Suprapubic skin (tissue), 4 donors: Measurements from ENCODE around the gene LRMDA. TPM values are rescaled to one million over a fixed set of nuclear protein-coding genes. Genes with fewer than 3 reads are reported as not detected.

Experiments
- DNase-seq, 2 donors: peaks; one replicate each; pipeline ENCODE4 v3.0.0-alpha.2; 2019; ENCODE audit warnings: low spot score in 2 of 2
- H3K27ac ChIP-seq: fragments of 200-600 bp; sonication (generic); one replicate; pipeline ENCODE4 v1.5.1; 2019
- H3K27me3 ChIP-seq: fragments of 200-600 bp; sonication (generic); one replicate; pipeline ENCODE4 v1.5.1; 2019
- H3K36me3 ChIP-seq: fragments of 200-600 bp; sonication (generic); one replicate; pipeline ENCODE4 v1.5.1; 2019
- H3K4me1 ChIP-seq: fragments of 200-600 bp; sonication (generic); one replicate; pipeline ENCODE4 v1.5.1; 2019
- H3K4me3 ChIP-seq: fragments of 200-600 bp; sonication (generic); one replicate; pipeline ENCODE4 v1.5.1; 2019; ENCODE audit warnings: mild to moderate bottlenecking
- H3K9me3 ChIP-seq: fragments of 200-600 bp; sonication (generic); one replicate; pipeline ENCODE4 v1.5.1; 2019
- CTCF ChIP-seq, 2 donors: fragments of 200-600 bp in 1 of 2; fragments of 450-650 bp in 1 of 2; sonication (generic) in 1 of 2; IDR thresholded peaks; one replicate each; pipeline ENCODE4 v1.5.1; 2016 to 2019; ENCODE audit warnings: antibody characterized with exemption in 2 of 2, mild to moderate bottlenecking in 1 of 2, moderate library complexity in 1 of 2
- EP300 ChIP-seq: sonication (generic); formaldehyde crosslinking; IDR thresholded peaks from one replicate; pipeline ENCODE4 v1.6.1; 2017; ENCODE audit warnings: antibody characterized with exemption
- POLR2A ChIP-seq, 2 donors: fragments of 450-650 bp; IDR thresholded peaks; one replicate each; pipeline ENCODE4 v1.6.1; 2017; ENCODE audit warnings: antibody characterized with exemption in 2 of 2, mild to moderate bottlenecking in 2 of 2, moderate library complexity in 2 of 2
- POLR2AphosphoS5 ChIP-seq, 3 donors: sonication (generic); formaldehyde crosslinking; IDR thresholded peaks; one replicate each; pipeline ENCODE4 v1.6.1; 2017; ENCODE audit warnings: antibody characterized with exemption in 3 of 3
- WGBS: methylation state at CpG from one replicate; pipeline ENCODE4 v1.1.5; 2018; 5-methylcytosine and 5-hydroxymethylcytosine counted together
- total RNA-seq, 4 donors: library from RNA; depleted of rRNA; stranded (reverse); fragments of >200 nt; gene quantifications; one replicate each; pipeline ENCODE4 v1.1.0, GENCODE V29; 2016

The LRMDA gene
- total RNA-seq, 4 donors from 2014 or later: 0.10 to 2.9 (median 1.9) TPM; not detected in 1

- Histone ChIP-seq H3K4me3 (no peak overlapping the region), H3K9me3 (no peaks in the 10 kb centered on the region), H3K27ac (no peak overlapping the region), H3K36me3 (no peaks in the 10 kb centered on the region), H3K4me1 (peaks cover 21% of the 10 kb centered on the region), H3K27me3 (no peaks in the 10 kb centered on the region)
- TF ChIP-seq CTCF (IDR thresholded peaks at IDR 0.05) (no peak), POLR2AphosphoS5 (IDR thresholded peaks at IDR 0.05) (no peak), POLR2A (IDR thresholded peaks at IDR 0.05) (no peak), EP300 (no peak)
- DNase-seq: no peak
- WGBS: 59% methylated on average over 1 of the region's 1 CpG
Observed at GRCh38 chr10:76436981-76437380, 1005.6 kb downstream of the LRMDA start.

DNA sequence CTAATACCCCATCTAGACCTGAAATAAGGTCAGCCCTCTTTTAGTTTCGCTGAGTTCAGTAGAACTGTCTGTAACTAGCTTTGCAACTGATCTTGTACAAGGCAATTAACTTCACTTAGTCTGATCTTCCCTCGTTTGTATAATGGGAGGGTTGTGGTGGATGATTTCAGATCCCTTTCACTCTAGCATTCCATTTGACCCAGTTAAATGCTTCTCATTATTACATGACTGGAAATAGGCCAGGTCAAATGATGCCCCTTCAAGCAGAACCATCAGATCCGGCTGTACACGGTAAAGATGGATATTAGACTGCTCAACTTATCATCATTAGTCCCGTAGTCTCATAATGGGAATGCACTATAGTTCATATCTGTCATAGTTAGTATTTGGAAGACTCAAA is 1009.0 kb downstream of the LRMDA start:
- H3K27me3 ChIP-seq: no peaks in the 10 kb centered on the region
- TF ChIP-seq CTCF (IDR thresholded peaks at IDR 0.05) (no peak), EP300 (no peak), POLR2A (IDR thresholded peaks at IDR 0.05) (no peak), POLR2AphosphoS5 (IDR thresholded peaks at IDR 0.05) (no peak)
- H3K9me3 ChIP-seq: no peaks in the 10 kb centered on the region
- peaks cover 11% of the 10 kb centered on the region for H3K4me1 ChIP-seq
- H3K27ac ChIP-seq: no peak overlapping the region
- no peaks in the 10 kb centered on the region for H3K36me3 ChIP-seq
- no peak overlapping the region for H3K4me3 ChIP-seq
- DNase-seq: no peak
- 80% methylated on average over 5 of the region's 5 CpGs for WGBS

- H3K27me3 ChIP-seq: no peaks in the 10 kb centered on the region
- TF ChIP-seq CTCF (IDR thresholded peaks at IDR 0.05): no peak
- TF ChIP-seq POLR2A (IDR thresholded peaks at IDR 0.05): no peak
- no peak for TF ChIP-seq POLR2AphosphoS5 (IDR thresholded peaks at IDR 0.05)
- no peak for TF ChIP-seq EP300
- DNase-seq: no peak
- no peak overlapping the region for H3K27ac ChIP-seq
- H3K9me3 ChIP-seq: no peaks in the 10 kb centered on the region
- WGBS: 86% methylated on average over 5 of the region's 5 CpGs
- no peak overlapping the region for H3K4me3 ChIP-seq
- H3K36me3 ChIP-seq: no peaks in the 10 kb centered on the region
- H3K4me1 ChIP-seq: peaks cover under 1% of the 10 kb centered on the region
Observed at GRCh38 chr10:76442113-76442512, 1010.7 kb downstream of the LRMDA start.

DNA sequence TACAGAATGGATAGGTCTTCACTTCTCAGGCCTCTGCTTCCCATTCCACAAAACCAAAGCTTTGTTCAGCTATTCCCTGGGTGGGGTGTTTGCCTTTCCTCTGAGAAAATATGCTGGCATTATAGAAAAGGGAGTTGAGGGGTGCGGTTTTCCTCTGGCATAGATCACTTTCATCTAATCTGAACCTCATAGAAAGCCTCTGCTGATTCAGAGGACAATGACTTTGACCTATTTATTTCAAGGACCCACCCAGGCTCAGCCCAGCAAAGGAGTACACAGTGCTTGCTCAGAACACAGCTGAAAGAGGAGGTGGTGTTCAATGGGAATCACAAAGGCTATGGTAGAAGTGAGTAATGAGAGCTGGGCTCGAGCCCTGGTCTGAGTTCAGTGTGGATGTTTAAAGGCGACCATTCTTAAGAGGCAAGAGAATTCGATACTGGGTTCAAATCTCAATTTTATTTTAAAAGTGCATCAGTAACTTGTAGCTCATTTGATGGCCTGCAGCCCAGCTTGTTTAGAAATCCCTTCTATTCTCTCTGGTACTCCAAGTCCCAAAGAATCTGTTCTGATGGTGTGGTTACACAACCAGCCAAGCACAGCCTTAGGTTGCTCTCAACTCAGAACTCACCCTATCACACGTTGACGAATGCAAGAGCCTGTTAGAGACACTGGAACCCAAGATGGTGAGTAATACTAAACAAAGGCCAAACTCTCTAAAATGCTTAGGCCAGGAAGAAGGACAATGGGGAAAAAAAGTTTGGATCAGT is 1012.8 kb downstream of the LRMDA start:
- no peaks in the 10 kb centered on the region for H3K4me1 ChIP-seq
- whole genome bisulfite sequencing: 72% methylated on average over 6 of the region's 6 CpGs
- peak in 1 of 2 donors; percentile 75 for DNase-seq
- H3K9me3 ChIP-seq: no peaks in the 10 kb centered on the region
- H3K36me3 ChIP-seq: no peaks in the 10 kb centered on the region
- peak overlapping the region; percentile 72 for H3K27ac ChIP-seq
- H3K27me3 ChIP-seq: no peaks in the 10 kb centered on the region
- no peak for TF ChIP-seq EP300
- TF ChIP-seq POLR2AphosphoS5 (IDR thresholded peaks at IDR 0.05): peak in 1 of 3 donors; percentile 9
- no peak overlapping the region for H3K4me3 ChIP-seq

DNA sequence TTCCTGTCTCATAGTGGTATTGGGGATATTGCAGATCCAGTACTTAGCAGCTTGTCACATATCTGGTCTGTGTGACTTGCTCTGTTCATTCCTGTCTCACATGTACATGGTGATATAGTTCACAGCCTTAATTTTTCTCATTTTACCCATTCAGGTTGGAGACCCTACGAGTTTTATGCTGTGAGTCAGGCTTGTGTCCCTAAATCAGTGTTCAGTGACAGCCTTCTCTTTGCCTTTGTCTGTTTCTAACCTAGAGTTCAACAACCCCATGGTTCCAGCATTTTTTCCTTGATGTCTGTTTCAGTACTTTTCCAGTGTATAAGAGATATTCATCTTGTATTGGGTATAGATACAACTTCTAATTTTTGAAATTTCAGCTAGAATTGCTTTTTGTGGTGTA is 1016.2 kb downstream of the LRMDA start:
- 65% methylated on average over 1 of the region's 1 CpG for WGBS
- TF ChIP-seq CTCF (IDR thresholded peaks at IDR 0.05) (no peak), POLR2A (IDR thresholded peaks at IDR 0.05) (no peak), POLR2AphosphoS5 (IDR thresholded peaks at IDR 0.05) (no peak), EP300 (no peak)
- H3K36me3 ChIP-seq: no peaks in the 10 kb centered on the region
- H3K4me1 ChIP-seq: no peaks in the 10 kb centered on the region
- no peak overlapping the region for H3K4me3 ChIP-seq
- no peaks in the 10 kb centered on the region for H3K9me3 ChIP-seq
- no peak for DNase-seq
- peak overlapping the region; percentile 1 for H3K27ac ChIP-seq
- H3K27me3 ChIP-seq: no peaks in the 10 kb centered on the region
